GM12864 (cell line): ENCODE results near the gene KLHL17.

Experiments
- DNase-seq: peaks from one replicate; pipeline ENCODE4 v3.0.0-alpha.2; 2011; ENCODE audit warnings: low read depth
- H3K4me3 ChIP-seq: 2 replicates; pipeline ENCODE4 v1.5.1; 2011; ENCODE audit warnings: mild to moderate bottlenecking, low read depth, low read length, control low read depth
- CTCF ChIP-seq: IDR thresholded peaks from 2 replicates; pipeline ENCODE4 v1.5.1; 2011; ENCODE audit warnings: low read depth, mild to moderate bottlenecking, moderate library complexity, low read length, control low read depth, inconsistent platforms; ENCODE audit errors: missing control alignments

Gene KLHL17

DNA sequence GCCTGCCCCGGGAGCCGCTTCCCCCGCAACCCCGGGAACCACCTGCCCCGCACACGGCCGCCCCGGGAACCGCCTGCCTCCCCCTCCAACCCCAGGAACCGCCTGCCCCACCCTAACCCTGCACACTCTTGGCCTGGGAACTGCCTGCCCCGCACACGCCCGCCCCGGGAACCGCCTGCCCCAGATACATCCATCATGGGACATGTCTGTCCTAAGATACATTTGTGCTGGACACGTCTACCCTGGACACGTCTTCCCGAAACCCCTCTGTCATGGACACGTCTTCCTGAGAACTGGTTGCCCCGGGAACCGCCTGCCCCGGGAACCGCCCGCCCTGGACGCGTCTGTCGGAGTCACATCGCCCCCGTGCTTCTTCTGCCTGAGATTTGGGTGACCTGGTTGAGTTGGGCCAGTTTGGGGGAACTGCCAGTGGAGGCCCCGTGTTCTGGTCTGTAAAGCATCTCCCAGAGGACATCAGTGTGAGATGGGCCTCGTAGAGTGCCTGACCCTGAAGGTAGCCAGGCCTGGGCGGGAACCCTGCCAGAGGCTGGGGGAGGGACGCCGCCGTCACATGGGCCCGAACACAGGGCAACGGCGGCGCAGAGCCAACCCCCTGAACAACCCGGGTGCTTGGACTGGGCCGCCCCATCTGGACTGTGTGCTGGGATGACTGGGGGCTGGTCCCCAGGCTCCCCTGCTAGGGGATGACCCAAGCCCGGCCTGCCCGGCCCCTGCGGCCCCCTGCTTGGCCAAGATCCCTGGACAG lies 17.9 kb downstream of the KLHL17 start:
- DNase-seq, result no peak
- no peak for TF ChIP-seq CTCF
- no peak overlapping the region for H3K4me3 ChIP-seq

DNA sequence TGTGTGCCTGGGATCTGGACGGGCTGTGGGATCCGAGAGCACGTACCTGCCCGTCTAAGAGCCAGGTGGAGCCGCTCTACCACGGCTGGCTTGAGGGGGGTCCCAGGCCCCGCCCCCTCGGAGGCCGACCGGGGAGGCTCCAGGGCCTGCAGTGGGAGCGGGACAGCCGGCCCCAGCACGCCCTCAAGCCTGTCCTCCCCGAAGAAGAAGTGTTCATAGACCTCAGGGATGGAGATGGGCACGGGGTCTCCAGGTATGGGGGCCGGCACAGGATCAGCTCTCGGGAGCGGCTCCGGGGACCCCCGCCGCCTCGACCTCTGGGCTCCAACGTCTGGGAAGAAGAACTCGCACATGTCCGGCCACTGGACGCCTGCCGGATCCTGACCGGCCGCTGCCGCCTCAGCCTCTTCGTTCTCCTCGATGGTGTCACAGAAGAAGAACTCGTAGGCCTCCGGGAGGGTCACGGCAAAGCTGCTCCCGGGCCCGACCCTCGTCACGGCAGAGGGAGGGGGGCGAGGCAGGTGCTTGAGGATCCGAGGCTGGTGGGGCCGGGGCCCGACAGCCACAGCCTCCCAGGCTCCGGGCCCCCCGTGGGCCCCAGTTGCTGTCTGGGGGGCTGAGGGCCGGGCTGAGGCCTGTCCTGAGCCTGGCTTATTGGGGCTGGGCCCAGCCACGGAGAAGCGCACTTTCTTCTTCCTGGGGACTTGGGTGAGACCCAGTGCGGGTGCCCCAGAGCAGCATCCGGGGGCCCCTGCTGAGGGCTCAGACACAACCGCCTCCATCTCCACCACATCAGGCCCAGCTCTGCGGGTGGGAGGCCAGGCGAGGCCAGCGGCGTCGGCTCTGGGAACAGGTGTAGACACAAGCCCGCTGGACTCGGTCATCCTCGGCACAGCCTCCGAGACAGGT lies 18.7 kb downstream of the KLHL17 start:
- no peak overlapping the region for H3K4me3 ChIP-seq
- DNase-seq, result no peak
- no peak for TF ChIP-seq CTCF

- no peak overlapping the region for H3K4me3 ChIP-seq
- no peak for TF ChIP-seq CTCF
- DNase-seq, result no peak
Observed at GRCh38 chr1:979744-980072, 19.3 kb downstream of the KLHL17 start.

GRCh38 chr1:980137-980571 lies 19.8 kb downstream of the KLHL17 start:
- no peak for DNase-seq

GRCh38 chr1:980602-981395 lies 20.4 kb downstream of the KLHL17 start:
- TF ChIP-seq CTCF, result no peak
- DNase-seq, result no peak
- H3K4me3 ChIP-seq, result no peak overlapping the region

More at GRCh38 chr1:980137-980571, 19.8 kb downstream of the KLHL17 start:
- TF ChIP-seq CTCF, result no peak
- no peak overlapping the region for H3K4me3 ChIP-seq

- TF ChIP-seq CTCF, result no peak
- no peak for DNase-seq
- H3K4me3 ChIP-seq, result no peak overlapping the region
Observed at GRCh38 chr1:981491-981954, 21.1 kb downstream of the KLHL17 start.
